AG04450 (cell line): ENCODE measurements around the gene KLHL7. TPM values are rescaled to one million over a fixed set of nuclear protein-coding genes. Genes with fewer than 3 reads are reported as not detected.
"Not testable (repeated sequence)": the region's sequence is repeated elsewhere in the genome, so short reads cannot be mapped to it uniquely, and the experiment has no call there.

Experiments used
- CTCF ChIA-PET: fragments of 300-600, 350-600 bp; formaldehyde crosslinking; extraction: SDS; loops from one replicate; lab custom pipeline; 2022; ENCODE audit warnings: antibody characterized with exemption, inconsistent platforms; lab: Charles Lee
- POLR2A ChIA-PET: fragments of 350-600 bp; formaldehyde crosslinking; extraction: SDS; loops from one replicate; lab custom pipeline; 2021; ENCODE audit warnings: antibody characterized with exemption, inconsistent platforms; lab: Yijun Ruan, JAX
- DNase-seq: peaks from one replicate; pipeline ENCODE4 v3.0.0-alpha.2; 2011; ENCODE audit warnings: low read depth, low spot score
- H3K27ac ChIP-seq: one replicate; pipeline ENCODE4 v1.5.1; 2012; ENCODE audit warnings: low read depth, low read length, control low read depth
- H3K27me3 ChIP-seq: one replicate; pipeline ENCODE4 v1.6.0; 2012; ENCODE audit warnings: low read length; ENCODE audit not compliant: control insufficient read depth, insufficient read depth
- H3K4me3 ChIP-seq: 2 replicates; pipeline ENCODE4 v1.5.1; 2011; ENCODE audit warnings: mild to moderate bottlenecking, low read depth, low read length, control low read depth
- H3K9me3 ChIP-seq: 2 replicates; pipeline ENCODE4 v1.5.1; 2012; ENCODE audit warnings: low read length; ENCODE audit not compliant: control insufficient read depth, insufficient read depth
- CTCF ChIP-seq: IDR thresholded peaks from 2 replicates; pipeline ENCODE4 v1.5.1; 2011; ENCODE audit warnings: low read depth, low read length, control low read depth, inconsistent platforms
- polyA plus RNA-seq: library from polyadenylated mRNA; depleted of rRNA; stranded (reverse); fragments of >200 nt; gene quantifications from 2 replicates; pipeline ENCODE4 v1.2.3, GENCODE V29; 2011

The KLHL7 gene
- polyA plus RNA-seq, 1 experiment: 53.7 TPM

- no peaks in the 10 kb centered on the region for H3K27me3 ChIP-seq
- H3K4me3 ChIP-seq: no peak overlapping the region
- H3K9me3 ChIP-seq: no peaks in the 10 kb centered on the region
- ChIA-PET CTCF (interaction anchor here (0.6 to 1.8 kb wide), 12 partner anchors 10 to 119 kb away, joined by 3 to 11 read pairs (median 4); no protein-coding TSS in a partner anchor), POLR2A (no interaction called here)
- no peak overlapping the region for H3K27ac ChIP-seq
- peak; percentile 59 for TF ChIP-seq CTCF
- no peak for DNase-seq
These were observed 79.2 kb downstream of the KLHL7 start for GRCh38 chr7:23184709-23185359.

- no peak overlapping the region for H3K27ac ChIP-seq
- no peaks in the 10 kb centered on the region for H3K27me3 ChIP-seq
- H3K4me3 ChIP-seq: no peak overlapping the region
- no peak for TF ChIP-seq CTCF
- DNase-seq: no peak
- ChIA-PET CTCF (interaction anchor here (1.3 kb wide), 1 partner anchor 21 kb away, joined by 3 read pairs; no protein-coding TSS in a partner anchor), POLR2A (no interaction called here)
- H3K9me3 ChIP-seq: no peaks in the 10 kb centered on the region
These were observed 80.4 kb downstream of the KLHL7 start for GRCh38 chr7:23185980-23186379.

GRCh38 chr7:23191022-23191421, 85.4 kb downstream of the KLHL7 start:
- no peak for DNase-seq
- CTCF ChIA-PET: interaction anchor here (1.1 kb wide), 1 partner anchor 136 kb away, joined by 3 read pairs; no protein-coding TSS in a partner anchor
- H3K27me3 ChIP-seq: no peaks in the 10 kb centered on the region
- POLR2A ChIA-PET: no interaction called here
- no peak for TF ChIP-seq CTCF
- no peaks in the 10 kb centered on the region; the same call in 1 of the 2 replicates for H3K9me3 ChIP-seq
- H3K27ac ChIP-seq: no peak overlapping the region
- no peak overlapping the region for H3K4me3 ChIP-seq

DNA sequence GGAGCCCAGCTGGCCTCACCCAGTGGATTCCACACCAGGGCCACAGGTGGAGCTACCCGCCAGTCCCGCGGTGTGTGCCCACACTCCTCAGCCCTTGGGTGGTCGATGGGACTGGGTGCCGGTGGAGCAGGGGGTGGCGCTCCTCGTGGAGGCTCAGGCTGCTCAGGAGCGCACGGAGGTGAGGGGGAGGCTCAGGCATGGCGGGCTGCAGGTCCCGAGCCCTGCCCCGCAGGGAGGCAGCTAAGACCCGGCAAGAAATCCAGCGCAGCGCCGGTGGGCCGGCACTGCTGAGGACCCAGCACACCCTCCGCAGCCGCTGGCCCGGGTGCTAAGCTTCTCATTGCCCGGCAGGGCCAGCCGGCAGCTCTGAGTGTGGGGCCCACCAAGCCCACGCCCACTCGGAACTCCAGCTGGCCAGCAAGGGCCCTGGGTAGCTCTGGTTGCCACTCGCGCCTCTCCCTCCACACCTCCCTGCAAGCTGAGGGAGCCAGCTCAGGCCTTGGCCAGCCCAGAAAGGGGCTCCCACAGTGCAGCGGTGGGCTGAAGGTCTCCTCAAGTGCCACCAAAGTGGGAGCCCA, 88.2 kb downstream of the KLHL7 start:
- DNase-seq, H3K27me3 ChIP-seq, POLR2A ChIA-PET: not testable (repeated sequence)

GRCh38 chr7:23196306-23196705, 90.7 kb downstream of the KLHL7 start:
- POLR2A ChIA-PET: no interaction called here
- Histone ChIP-seq H3K9me3 (no peaks in the 10 kb centered on the region; the same call in 1 of the 2 replicates), H3K27me3 (no peaks in the 10 kb centered on the region), H3K4me3 (no peak overlapping the region), H3K27ac (no peak overlapping the region)
- CTCF ChIA-PET: interaction anchor here (3.0 kb wide), 1 partner anchor 12 kb away, joined by 11 read pairs; no protein-coding TSS in a partner anchor
- no peak for TF ChIP-seq CTCF
- DNase-seq: no peak

More for the DNA sequence above, 88.2 kb downstream of the KLHL7 start:
- H3K9me3 ChIP-seq, H3K27ac ChIP-seq, H3K4me3 ChIP-seq: not testable (repeated sequence)
- CTCF ChIA-PET: interaction anchor here (1.3 to 3.0 kb wide), 2 partner anchors 9 to 68 kb away, joined by 5 to 11 read pairs; no protein-coding TSS in a partner anchor

DNA sequence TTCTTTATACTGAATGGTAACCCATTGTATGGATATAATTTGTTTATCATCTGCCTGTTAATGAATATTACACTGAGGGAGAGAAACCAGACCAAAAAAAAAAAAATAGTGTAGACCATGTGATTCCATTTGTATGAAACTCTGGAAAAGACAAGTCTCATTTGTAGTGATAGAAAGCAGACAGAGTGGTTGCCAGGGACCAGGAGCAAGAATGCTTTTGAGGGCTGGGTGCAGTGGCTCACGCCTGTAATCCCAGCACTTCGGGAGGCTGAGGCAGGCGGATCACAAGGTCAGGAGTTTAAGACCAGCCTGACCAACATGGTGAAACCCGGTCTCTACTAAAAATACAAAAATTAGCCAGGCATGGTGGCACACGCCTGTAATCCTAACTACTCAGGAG, 92.2 kb downstream of the KLHL7 start:
- H3K9me3 ChIP-seq, H3K27ac ChIP-seq, H3K27me3 ChIP-seq, CTCF ChIA-PET, DNase-seq, H3K4me3 ChIP-seq, POLR2A ChIA-PET: not testable (repeated sequence)
